ENCODE results near the gene SLC46A2.

The SLC46A2 gene

DNA sequence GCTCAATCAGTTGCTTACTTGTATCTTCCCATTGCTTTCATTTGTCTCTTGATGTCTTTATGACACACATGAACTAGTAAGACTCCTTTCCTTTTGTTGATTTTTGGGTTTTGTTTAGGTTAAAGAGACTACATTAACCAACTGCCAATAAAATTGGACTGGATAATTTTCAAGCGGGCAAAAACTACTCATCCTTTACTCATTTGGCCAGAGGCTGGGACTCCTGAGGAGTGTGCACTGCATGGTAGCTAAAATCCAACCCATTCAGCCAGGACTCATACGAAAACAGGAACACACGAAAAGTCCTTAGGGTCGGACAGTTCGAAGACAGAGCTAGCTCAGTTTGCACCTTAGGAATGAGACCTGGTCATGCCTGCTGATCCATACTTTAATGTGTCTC lies 6.0 kb downstream of the SLC46A2 start:
- no peak for DNase-seq

DNA sequence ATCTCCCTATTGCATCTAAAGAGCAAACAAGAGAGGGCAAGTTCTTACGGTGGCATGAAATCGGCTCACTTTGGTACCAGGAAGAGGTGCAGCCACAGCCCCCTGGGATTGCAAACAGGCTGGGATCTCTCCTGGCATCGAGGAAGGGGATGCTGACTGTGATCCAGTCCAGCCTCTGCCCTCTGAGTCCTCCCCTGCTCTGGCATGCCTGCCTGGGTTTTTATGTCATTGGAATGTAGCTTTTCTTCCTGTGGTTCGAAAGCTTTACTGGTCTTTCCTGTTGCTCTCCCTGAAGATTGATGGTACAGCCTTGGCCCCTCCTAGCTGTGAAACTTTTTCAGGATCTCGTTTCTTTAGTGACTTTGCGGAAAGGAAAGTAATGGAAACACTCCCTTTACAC lies 6.6 kb downstream of the SLC46A2 start:
- DNase-seq = no peak

DNA sequence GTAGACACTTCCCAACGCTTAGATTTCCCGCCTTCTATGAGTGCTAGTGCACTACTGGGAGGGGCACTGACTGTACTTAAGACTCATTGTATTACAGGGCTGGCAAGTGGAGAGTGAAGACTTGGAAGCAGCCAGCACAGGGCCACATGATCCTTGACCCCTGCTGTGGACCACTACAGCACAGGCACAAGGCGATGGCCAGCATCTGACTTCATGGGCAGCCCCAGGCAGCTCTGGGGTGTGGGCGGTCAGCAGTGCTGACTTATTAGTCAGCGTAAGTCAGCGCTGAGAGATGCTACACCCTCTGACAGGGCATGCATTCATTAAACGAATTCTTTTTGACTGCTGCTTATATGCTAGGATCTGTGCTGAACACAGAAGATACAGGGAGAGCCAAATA lies 9.3 kb downstream of the SLC46A2 start:
- DNase-seq = peak; percentile 82

DNA sequence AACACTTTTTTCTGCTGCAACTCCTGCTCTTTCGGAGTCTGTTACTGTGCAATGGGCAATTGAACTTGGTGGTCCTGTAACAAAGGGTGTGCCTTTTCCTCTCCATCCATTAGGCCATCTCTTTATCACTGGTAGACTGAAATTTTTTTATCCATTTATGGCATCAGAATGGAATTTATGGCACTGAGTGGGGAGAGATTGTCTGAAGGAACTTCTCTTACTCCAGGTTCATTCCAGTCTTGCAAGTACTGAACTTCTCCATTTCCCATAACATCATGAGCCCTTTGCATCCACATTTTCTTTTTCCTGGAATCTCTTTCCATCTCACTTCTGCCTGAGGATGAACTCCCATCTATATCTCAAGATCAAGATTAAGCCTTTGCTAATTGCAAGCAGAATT lies 10.0 kb downstream of the SLC46A2 start:
- DNase-seq = no peak

DNA sequence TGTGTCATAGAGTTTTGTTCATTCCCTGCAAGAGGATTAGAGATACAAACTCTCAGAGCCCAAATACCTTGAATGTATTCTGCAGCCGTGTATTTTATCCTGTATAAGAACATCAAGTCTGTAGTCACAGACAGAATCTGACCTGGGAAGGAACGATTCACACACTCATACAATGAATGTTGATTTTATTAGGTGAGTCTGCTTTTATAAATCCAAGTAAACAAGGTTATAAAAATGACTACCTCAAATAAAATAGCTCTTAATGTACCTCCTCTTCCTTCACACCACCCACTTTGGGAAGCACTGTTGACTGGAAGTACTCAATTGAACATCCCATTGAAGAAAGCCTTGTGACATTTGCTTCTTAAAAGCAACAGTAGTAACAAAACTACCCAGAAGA lies 11.9 kb downstream of the SLC46A2 start:
- no peak for DNase-seq

DNA sequence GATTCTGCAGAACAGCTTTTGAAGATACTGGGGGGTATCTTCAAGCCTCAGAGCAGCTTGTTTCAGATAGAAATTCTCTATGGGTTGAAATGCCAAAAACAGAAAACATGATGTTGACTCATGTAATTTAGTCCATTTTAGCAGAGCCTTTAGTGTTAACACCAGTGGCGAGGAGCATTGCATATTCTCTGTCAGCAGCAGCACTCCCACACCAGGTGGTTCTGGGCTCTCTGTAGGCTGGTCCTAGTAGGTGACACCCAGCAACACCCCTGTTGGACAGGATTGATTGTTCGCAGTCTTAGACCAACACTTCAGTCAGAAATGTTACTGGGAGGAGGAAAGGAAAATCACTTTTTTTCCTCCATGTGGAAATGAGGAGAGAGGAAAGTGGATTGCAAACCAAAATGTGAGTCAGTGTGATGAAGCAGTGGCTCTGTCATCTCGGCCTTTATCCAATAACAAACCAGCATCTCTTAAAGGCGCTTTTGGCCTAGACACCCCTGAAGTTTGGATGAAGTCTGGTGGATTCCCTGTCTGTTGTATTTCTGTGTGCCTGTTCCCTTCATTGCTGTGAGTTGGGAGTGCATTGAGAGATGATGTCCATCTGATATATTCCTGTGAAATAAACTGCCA lies 16.8 kb downstream of the SLC46A2 start:
- DNase-seq = no peak

DNA sequence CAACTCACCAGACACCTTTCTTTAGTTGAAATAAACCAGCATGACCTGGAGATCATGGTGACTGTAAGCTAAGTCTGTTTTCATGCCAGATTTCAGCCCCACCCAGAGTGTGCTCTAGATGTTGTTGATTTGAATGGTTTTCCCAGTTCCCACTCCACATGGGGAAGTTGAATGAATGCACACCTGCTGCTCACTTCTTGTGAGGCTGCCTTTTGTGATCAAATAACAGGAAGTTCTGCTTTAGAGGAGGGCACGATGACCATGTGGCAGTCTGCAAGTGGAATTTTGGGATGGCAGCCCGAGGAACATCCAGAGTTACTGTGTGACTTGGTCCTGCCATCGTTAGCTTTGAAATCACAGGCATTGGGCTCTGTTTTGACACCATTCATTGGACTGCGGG lies 18.7 kb downstream of the SLC46A2 start:
- no peak for DNase-seq

DNA sequence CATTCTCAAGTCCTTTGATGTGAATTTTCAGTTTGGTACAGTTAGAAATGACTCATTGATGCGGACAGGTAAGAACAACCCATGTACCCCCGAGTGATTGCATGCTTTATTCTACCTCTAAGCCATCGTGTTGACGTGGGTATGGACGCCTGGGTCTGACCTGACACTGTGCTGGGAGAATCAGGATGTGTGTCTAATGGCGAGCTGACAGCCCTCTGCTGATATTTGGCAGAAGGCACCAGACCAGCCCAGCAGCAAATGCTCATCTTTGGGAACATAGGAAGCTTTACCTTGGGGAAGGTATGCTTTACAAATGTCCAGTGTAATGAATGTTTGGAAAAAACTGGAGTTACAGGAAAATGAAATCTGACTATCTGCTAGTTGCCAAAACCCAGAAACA lies 20.1 kb downstream of the SLC46A2 start:
- DNase-seq = no peak

DNA sequence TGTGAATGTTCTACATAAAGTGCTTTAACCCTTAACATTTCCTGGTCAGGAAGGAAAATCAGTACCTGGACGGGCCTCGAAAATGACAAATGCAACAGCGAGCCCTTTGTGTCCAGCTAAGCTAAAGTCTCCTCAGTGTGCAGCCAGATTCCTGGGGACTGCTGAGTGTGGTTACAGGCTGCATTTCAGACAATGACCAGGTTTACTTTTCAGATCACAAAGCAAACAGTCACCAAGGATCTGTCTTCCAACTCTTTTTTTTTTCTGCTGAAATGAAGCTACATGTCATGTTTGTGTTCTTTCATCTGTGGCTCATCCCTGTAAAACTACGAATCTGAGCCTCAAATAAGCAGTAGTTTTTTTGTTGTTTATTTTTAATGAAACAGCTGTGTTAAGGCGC lies 20.8 kb downstream of the SLC46A2 start:
- no peak for DNase-seq

DNA sequence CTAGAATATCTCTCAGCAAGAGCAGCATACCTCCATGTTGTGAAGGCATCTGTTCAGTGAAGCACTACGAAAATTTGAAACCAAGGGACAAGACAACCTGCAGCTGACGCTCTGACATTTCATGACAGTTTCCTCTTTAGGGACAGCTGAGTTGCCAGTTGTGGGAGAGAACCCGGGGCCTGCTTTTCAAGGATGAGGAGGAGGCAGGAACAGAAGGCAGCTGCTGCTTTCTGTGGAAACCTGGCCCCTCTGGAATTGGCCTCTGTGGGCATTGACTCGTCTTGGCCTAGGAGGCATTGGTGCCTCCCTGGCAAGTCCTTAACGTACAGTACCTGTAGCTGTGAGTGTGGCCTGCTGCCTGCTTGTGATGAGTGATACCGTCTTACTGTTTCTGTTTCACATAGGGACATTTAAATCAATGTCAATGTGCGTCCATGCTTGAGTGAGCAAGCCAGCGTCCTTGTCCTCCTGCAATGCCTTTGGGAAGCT lies 21.6 kb downstream of the SLC46A2 start:
- DNase-seq = no peak

DNA sequence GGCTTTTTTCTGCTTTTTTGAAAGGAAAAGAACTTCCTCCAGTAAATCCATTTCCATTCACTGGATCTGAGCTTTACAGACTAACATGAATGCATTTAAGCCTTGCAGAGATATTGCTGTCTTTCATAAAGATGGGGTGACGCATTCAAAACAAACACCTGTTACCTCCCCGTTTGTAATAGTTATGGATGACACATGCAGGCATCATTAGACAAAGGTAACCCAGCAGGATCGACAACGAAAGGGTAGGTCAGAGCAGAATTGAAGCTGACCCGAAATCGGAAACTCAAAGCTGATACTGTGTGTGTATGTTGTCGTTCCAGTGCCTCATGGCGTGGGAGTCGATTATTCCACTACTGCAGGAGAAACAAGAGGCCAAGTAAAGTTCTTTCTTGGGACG lies 22.2 kb downstream of the SLC46A2 start:
- no peak for DNase-seq

DNA sequence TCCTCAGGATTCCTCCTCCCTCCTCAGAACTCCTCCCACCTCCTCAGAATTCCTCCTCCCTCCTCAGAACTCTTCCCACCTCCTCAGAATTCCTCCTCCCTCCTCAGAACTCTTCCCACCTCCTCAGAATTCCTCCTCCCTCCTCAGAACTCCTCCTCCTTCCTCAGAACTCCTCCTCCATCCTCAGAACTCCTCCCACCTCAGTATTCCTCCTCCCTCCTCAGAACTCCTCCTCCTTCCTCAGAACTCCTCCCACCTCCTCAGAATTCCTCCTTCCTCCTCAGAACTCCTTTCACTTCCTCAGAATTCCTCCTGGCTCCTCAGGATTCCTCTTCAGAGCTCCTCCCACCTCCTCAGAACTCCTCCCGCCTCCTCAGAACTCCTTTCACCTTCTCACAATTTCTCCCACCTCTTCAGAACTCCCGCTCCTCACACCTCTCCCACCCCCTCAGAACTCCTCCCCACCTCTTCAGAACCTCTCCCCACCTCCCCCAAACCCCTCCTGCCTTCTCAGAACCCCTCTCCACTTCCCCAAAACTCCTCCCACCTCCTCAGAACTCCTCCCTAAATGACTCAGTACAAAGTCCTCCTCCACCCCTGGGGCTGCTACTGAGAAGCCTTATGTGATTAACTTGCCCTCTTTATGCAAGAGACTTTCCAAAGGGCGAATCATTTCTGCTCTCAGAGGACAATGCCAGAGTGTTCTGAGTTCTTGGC lies 23.2 kb downstream of the SLC46A2 start:
- peak; percentile 90 for DNase-seq

DNA sequence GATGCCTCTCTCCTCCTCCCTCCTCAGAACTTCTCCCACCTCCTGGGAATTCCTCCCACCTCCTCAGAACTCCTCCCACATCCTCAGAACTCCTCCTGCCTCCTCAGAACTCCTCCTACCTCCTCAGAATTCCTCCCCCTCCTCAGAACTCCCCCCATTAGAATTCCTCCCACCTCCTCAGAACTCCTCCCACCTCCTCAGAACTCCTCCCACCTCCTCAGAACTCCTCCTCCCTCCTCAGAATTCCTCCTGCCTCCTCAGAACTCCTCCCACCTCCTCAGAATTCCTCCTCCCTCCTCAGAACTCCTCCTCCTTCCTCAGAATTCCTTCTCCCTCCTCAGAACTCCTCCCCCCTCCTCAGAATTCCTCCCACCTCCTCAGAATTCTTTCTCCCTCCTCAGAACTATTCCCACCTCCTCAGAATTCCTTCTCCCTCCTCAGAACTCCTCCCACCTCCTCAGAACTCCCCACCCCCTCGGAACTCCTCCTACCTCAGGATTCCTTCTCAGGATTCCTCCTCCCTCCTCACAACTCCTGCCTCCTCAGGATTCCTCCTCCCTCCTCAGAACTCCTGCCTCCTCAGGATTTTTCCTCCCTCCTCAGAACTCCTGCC lies 23.9 kb downstream of the SLC46A2 start:
- DNase-seq = no peak

DNA sequence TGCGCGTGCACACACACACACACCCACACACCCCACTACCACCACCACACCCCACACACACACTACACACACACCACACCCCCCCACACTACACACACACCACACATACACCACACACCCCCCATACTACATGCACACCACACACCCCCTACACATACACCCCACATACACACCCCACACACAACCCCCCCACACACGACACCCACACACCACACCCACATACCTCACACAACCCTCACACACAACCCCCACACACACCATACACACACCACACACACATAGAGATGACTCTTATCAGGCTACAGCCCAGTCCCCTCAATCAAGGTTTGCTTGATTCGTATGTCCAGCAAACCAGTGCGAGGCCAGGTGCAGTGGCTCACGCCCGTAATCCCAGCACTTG lies 25.7 kb downstream of the SLC46A2 start:
- DNase-seq = no peak

DNA sequence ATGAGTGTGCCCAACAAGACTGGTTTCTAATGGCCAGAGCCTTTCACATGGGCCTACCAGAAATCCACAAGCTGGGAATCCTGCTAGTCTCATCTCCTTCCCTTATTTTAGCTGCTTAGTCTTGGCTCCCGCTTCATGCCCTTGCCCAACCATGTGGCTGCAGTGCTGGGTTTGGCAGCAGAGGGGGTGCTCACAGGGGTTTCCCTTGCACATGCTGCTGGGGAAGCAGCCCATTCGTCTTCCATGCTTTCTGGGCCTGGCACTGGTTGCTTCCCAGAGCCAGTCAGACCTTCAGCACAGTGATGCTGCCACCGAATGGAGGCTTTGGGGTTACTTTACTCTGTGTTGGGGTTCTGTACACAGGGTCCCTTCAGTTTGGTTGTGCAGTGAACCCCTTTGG lies 26.3 kb downstream of the SLC46A2 start:
- DNase-seq = peak; percentile 55

DNA sequence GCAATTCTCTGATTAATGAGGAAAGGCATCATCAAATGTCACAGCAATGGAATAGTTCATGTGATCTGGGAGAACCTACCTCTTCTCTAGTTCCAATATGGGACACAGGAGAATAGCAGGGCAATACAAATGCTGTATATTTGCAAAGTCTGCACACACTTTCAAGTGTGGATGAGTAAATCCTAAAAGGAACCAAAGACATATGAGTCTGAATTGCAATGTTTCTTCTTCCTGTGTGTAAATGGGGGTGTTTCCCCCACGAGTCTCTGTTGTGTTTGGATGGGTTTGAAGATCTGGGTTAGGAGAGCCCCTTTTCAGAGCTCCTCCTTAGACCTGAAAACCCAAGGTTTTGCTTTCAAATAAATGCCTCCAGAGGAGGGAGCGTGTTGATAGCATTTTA lies 26.9 kb downstream of the SLC46A2 start:
- peak; percentile 68 for DNase-seq

DNA sequence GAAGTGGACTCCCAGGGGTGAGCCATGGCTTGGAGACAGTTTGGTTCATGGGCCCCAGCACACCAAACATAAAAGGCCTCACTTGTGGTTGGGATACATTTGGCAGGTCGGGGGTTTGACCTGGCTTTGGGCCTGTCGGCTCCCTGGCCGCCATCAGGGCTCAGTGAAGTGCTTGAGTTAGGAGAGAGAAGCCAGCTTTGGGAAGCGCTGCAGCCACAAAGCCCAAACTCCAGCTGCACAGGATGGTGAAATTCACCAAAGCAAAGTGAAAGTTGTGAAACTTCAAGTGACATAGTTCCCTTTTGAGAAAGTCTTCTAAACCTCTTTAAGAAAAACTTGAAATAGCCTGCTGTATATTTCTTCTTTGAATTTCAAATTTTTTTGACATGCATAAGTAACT lies 27.5 kb downstream of the SLC46A2 start:
- peak; percentile 94 for DNase-seq

DNA sequence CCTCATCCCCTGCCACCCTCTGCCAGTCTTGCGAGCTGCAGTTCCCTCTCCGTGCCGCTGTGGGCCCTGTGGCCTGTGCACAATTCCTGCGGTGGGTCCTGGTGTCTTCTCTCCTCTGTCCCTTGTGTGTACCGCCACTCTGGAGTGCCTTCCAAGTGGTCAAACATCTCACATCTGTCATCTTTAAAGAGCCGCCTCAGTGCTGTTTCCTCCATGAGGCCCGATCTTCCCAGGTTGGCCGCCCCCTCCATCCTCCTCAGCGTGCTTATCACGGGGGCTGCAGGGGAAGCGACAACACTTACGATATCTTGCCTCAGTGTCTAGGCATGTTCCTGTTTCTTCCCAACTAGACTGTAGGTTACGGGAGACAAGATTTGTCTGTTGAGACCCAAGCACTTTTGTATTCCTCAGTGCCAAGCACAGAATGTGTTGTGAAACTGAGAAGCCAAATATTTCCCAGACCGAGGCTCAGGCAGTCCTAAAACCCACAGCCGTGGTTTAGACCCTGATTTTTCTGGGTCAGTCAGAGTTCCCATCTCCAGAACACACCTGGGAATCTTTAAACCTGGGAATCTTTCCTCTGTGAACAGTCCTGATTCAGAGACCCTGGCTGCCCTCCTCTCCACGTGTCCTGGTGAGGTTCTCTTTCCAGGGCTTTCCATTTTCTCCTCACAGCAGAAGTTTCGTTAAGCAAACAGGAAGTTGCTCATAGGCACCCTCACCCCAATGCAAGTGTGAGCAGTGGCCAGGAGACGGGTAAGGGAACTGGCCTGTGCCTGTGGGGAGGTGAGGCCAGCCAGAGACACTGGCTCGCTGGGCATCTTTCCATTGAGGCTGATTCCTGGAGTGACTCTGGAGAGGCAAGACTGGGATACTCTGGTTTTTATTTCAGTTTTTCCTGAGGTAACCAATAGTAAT lies 28.8 kb downstream of the SLC46A2 start:
- DNase-seq = peak; percentile 95

DNA sequence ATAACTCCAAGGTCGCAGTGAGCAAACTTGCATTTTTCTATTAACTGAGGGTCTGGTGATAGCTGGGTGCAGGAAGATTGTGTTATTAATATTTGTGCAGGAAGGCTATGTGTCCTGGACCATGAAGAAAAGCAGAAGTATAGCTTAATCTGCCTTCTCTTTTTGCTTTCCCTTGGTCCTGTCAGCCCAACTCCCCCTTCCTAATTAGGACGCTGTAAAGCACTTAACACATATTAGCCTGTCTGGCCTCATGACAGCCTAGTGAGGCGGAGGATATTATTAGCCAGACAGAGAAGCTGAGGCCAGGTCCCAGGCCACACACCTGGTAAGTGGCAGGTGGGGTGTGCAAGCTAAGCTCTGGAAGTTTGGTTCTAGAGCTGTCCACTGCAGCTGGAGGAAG lies 29.5 kb downstream of the SLC46A2 start:
- DNase-seq = peak; percentile 60

DNA sequence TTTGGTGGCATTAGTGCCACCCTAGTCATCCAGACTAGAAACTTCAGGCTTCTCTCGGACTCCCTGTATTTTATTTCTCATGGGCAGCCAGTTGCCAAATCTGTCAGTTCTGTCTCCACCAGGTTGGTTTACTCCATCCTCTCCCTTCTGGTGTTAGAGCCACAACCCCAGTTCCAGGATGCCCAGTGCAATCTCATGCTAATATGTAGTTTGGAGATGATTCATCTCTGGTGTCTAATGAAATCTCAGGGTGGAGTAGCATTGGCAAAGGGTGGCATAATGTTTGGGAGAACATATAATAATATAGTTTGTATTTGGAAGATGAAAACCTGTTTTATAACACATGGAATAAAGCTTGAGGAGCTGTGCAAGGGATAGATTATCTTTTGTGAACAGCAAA lies 30.2 kb downstream of the SLC46A2 start:
- DNase-seq = peak; percentile 72

DNA sequence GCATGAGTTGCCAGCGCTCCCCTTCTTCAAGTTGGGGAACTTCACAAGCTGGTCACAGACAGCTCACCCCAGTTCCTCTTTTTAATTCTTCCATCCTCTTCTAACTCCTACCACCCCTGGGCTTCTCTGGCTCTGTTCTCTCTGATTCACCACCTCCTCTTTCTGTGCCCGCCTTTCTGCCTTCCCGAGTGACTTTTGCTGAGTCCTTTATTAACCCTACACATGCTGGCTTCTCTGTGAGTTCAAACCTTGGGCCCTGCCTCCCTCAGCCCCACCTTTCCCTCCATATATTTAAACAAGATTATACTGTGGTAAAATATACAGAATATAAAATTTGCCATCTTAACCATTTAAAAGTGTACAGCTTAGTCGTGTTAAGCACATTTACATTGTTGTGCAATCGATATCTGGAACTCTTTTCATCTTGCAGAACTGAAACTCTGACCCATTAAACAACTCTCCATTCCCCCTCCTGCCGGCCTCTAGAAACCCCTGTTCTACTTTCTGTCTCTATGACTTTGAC lies 32.0 kb downstream of the SLC46A2 start:
- DNase-seq = peak; percentile 92

DNA sequence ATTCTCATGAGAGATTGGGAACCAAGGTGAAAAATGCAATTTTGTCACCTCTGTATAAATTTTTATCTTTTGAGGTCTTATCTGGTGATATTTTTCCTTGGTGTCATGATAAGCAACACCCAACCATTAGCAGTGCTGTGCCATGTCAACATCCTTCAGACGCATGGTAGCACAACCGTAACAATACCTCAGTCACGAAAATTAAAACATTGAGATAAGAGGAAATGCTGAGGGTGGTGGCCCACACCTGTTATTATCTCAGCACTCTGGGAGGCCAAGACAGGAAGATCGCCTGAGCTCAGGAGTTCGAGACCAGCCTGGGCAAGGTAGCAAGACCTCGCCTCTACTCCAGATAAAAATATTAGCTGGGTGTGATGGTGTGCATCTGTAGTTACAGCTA lies 32.7 kb downstream of the SLC46A2 start:
- DNase-seq = no peak

DNA sequence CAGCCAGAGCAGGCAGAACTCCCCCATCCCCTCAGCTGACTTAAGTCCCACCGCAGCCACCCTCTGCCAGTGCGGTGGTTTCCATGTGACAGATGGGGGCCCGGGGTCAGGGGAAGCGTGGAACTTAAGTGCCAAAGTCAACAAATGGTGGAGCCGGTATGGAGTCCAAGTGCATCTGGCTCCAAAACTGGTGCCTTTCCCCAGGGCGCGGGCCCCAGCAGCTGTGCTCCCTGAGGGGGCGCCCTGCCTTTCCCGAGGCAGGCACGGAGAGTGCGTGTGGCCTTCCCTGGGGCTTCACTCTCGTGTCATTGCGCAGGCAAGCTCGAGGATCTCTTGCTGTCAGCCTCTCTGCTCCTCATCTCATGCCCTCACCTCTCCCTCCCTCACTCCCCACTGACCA lies 33.8 kb downstream of the SLC46A2 start:
- DNase-seq = no peak
